ENCODE results near the gene SCN3B. TPM values are rescaled to one million over a fixed set of nuclear protein-coding genes. Genes with fewer than 3 reads are reported as not detected.
A peak's percentile ranks its signal among the peaks of the same experiment; 100 is the strongest.

SCN3B gene
- total RNA-seq, 1 donor from 2014 or later = 1.7 TPM

DNA sequence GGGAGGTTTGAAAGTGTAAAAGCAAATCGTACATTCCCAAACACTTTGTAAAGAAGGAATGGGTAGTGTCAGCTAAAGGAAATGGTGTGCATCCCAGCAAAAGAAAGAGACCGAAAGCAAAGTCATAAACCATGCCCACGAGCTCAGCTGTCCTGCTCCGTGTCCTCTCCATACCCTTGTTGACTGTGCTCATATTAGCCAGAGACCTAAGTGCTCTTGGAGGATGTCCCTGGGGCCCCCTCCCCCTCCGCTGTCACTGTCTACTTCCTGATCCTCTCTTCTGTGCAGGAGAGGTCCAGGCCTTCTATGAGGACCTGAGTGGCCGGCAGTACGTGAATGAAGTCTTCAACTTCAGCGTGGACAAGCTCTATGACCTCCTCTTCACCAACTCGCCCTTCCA, 46.1 kb downstream of the SCN3B start:
- no peak for DNase-seq
- ATAC-seq = peak; percentile 33
- intact Hi-C loops (cut with micrococcal nuclease) = no loop called here

DNA sequence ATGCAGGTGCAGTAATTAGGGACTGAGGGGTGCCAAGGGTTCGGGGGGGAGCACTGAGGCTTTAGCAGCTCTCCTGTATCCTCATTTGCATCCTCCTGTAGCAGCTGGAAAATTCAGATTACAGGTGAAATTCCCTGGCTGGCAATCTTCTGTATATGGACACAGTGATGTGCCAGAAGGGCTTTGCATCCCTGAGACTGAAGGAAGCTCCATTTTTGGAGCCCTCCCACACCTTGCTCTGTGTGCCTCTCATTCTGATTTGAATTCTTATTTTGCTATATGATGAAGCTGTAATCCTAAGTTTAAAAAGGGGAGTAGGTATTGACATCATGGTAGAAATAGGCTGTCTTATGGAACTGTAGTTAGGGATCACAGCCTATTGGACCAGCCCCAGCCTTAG, 46.6 kb downstream of the SCN3B start:
- DNase-seq (no peak), ATAC-seq (no peak)
- intact Hi-C loops (cut with micrococcal nuclease) = no loop called here

DNA sequence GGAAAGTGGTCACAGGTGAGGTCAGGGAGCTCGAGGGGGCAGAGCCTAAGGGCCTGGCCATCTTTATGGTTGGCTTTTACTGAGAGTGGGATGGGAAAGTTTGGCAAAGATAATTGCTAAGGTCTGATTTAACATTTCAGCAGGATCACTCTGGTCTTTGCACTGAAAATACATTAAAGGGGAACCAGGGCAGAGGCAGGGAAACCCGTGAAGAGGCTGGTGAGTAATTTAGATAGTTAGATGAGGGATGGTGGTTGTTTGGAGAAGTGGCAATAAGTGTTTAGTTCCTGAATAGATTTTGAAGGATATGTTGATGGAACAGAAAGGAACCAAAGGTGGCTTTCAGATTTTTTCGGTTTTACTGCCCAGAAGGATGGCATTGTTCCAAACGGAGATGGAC, 50.8 kb downstream of the SCN3B start:
- intact Hi-C loops (cut with micrococcal nuclease) = no loop called here
- no peak for ATAC-seq

DNA sequence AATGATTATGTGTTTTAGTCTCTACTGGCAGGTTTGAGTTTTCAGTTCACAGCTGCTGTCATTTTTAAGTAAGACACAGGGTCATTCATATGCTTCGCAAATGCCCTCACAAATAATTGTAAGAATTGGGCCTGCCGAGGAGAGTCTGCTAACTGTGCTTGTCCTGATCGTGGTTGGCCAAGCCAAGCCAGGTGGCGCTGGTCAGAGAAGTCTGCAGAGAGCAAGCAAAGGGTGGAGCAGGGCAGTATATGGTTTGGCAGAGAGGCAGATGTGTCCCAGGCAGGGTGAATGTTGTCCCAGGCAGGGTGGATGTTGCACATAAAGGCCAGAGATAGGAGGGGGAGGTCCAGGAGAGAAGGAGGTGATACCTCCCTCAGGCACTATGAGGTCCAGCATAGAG, 52.7 kb downstream of the SCN3B start:
- no peak for ATAC-seq
- DNase-seq = no peak
- intact Hi-C loops (cut with micrococcal nuclease) = no loop called here

More for the DNA sequence above, 50.8 kb downstream of the SCN3B start:
- no peak for DNase-seq

DNA sequence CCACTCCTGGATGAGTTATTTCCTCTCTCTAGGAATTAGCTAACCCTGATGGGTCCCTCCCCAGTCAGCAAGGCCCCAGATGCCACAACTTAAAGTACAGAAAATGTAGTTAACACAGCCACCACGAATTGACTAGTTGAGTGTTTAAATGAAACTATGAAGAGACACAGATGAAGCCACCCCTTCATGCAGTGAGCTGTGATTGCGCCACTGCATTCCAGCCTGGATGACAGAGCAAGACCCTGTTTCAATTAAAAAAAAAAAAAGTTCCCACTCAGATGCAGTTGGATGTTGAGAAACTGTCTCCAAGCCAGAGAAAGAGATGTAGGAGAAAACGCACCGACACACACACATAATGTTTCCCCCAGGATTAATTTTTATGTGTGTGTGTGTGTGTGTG, 53.3 kb downstream of the SCN3B start:
- intact Hi-C loops (cut with micrococcal nuclease) = no loop called here
- no peak for DNase-seq

DNA sequence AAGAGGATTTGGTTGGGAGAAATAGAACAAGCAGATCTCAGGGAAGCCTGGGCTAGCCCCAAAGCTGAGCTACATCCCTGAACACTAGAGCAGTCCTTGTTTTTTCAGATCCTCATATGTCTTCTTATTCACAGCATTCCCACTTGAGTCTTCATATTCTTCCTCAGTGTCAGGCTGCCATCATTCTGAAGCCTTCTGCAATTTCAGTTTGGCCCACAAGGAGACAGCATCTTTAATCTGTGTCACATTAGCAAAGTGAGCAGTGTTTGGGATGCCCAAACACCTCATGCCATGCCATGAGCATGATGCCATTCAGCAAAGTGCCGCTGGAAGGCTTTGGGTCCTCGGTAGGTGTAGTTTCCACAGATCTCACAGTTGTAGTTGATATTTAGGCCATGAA, 56.6 kb downstream of the SCN3B start:
- ATAC-seq (no peak), DNase-seq (no peak)

More for the DNA sequence above, 53.3 kb downstream of the SCN3B start:
- ATAC-seq = no peak

DNA sequence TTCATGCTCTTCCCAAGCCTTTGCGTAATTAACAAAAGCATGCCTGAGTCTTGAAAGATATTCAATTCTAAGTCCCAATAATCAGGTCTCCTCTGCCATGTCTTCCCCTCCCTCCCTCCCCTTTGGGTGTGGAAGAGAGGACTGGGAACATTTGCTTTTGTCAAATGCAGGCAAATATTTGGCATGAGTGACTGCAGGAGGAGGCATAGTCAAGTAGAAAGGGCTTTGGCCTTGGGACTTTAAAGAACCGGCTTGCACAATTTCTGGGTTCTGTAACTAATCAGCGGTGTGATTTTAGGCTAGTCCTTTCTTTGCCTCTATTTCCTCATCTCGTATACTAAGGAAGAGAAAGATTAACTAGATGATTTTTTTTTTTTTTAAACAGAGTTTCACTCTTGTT, 59.5 kb downstream of the SCN3B start:
- ATAC-seq (no peak), DNase-seq (no peak)
- intact Hi-C loops (cut with micrococcal nuclease) = no loop called here

More for the DNA sequence above, 56.6 kb downstream of the SCN3B start:
- intact Hi-C loops (cut with micrococcal nuclease) = no loop called here

DNA sequence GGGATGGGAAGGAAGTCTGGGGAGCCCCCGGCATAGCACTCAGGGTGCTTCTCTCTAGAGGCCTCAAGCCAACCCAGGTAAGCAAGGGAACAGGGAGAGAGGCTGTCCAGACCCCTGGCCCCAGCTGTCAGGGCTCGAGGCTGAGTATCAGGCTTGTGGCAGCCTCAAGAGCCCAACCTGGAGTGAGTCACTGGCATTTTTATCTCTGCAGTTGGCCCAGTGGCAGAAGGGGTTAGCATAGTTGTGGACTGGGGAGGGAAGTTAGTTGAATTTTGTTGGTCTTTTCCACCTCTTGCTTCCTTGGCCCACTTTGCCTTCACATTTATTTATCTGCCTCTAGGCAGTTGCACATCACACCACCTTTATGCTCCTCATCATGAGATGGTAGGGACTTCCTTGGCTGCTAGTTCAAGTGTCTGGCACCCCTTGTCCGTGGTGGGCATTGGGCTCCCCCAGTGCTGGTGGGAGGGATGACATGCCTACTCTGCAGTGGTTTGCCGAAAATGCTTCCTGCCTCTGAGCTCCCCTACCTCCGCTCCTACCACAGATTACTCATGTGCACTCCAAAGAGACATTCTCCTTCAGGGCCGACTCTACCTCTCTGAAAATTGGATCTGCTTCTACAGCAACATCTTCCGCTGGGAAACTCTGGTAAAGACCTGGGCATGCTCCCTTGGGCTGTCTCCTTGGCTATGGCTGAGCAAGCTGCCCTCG, 60.1 kb downstream of the SCN3B start:
- peak; percentile 51 for ATAC-seq
- no peak for DNase-seq
- intact Hi-C loops (cut with micrococcal nuclease) = no loop called here

DNA sequence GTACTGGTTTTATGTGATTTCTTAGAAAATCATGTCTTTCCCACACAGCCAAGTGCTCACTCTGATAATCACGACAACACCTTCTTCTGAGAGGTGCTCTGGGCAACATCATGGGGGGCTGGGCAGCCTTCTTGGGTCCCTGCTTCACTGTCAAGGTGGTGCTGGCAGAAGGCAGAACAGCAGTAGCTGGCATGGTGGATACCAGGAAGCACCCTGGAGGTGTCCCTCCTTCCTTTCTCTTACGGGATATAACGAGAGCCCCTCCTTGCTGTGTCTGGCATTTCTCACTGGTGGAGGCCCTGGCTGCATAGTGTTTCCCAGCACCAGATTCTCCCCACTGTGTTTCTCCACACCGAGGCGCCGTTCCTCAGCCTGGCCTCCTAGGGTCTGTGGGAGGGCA, 60.9 kb downstream of the SCN3B start:
- ATAC-seq = no peak
- DNase-seq = no peak
- intact Hi-C loops (cut with micrococcal nuclease) = no loop called here

DNA sequence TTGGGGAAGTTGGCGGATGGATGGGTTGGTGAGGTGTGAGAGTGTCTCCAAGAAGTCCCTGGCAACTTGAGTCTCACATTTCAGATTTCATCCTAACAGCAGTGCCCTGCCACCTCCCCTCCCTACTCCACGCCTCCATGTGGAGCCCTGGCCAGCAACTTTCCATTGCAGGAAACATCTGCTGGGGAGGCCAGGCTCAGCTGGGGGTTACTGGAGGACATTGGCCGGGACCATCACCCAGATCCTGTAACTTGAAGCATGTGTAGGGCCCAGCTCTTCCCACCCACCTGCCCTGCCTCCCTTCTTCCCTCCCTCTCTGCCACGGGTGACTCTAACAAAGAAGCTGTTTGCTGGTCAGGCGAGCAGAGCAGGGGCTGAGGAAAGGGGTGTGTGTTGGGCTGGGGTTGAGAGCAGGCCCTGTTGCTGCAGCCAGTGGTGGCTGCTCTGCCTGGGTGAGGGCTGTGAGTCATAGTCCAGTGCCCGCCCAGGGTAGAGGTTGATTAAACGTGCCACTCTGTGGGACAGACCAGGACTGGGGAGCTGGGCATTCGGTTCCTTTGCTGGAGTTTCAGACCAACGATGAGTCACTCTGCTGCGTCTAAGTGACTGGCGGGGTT, 64.0 kb downstream of the SCN3B start:
- ATAC-seq = peak; percentile 41
- peak; percentile 38 for DNase-seq
- intact Hi-C loops (cut with micrococcal nuclease) = no loop called here

DNA sequence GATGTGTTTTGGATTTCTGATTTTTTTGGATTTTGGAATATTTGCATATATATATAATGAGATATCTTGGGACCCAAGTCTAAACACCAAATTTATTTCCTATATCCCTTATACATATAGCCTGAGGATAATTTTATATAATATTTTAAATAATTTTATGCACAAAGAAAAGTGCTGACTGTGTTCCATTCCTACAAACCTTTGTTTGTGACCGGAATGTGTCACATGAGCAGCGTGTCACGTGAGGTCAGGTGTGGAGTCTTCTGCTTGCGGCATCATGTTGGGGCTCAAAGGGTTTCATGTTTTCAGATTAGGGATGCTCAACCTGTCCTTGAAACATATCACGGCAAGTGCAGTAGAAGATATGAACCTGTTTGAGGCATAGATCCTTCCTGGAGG, 65.6 kb downstream of the SCN3B start:
- ATAC-seq (no peak), DNase-seq (no peak)
- intact Hi-C loops (cut with micrococcal nuclease) = no loop called here

DNA sequence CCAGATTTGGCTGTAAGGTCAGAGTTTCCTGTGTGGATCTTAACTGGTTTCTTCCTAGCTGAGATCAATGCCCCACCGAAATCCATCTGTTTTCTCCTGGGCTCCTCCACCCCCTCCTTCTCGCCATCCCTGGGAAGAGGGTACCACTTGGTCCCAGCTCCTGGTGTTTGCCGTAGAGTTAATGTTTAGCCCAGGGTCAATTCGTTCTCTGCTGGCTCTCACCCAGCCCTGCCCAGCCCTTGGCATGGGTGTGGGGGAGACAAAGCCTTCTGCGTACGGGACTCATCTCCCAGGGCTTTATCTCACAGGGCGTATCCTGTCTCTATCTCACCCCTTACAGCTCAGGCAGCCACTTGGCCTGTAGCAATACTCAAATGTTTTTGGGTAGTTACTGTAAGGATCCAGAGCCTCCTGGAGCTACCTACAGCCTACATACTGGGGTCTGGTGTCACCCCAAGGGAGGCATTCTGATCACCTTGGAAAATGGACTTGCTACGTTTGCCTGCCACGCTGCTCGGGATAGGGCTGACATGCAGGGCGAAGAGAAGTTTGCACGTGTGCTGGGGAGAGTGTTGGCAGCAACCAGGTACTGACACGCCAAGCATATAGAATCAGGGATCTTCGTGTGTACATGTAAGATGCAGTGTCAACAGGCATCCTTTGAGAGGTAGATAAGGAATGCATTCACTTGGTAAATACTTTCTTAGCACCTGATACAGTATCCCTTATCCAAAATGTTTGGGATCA, 66.1 kb downstream of the SCN3B start:
- ATAC-seq = no peak
- no peak for DNase-seq
- intact Hi-C loops (cut with micrococcal nuclease) = no loop called here

DNA sequence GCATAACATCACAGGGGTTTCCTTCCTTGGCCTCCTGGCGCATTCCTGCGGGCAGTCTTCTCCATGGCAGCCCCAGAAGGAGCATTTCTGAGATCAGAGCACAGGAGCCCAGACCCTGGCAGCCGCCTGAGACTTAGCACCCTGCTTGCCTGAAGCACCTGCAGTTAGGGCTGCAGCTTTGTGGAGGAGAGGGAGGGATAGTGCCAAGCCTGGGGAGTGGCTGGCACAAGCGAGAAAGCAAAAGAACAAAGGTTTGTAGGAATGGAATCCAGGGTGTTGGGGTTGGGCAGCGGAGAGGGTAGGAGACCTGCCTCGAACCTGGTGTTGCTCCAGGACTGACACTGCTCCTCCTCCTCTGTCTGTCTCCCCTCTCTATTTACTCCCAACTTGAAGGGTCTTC, 66.9 kb downstream of the SCN3B start:
- DNase-seq = no peak
- no peak for ATAC-seq
- intact Hi-C loops (cut with micrococcal nuclease) = no loop called here

DNA sequence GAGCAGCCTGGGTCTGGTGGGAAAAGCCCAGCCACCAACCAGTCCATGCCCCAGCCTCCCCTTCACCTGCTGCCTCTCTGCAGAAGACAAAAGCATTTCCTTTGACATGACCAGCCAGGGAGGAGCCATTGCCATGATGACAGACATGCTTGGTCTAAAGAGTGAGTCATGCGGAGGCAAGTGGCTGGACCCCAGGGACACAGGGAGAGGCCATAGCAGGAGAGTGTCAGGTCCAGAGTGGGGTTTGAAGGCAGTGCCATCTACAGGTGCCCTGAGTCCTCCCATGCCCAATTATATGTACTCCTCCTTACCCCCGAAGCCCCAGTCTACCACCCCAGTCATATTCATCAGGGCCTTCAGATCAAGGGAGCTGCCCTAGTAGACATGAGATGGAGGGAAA, 67.4 kb downstream of the SCN3B start:
- ATAC-seq (no peak), DNase-seq (no peak)
- intact Hi-C loops (cut with micrococcal nuclease) = no loop called here

DNA sequence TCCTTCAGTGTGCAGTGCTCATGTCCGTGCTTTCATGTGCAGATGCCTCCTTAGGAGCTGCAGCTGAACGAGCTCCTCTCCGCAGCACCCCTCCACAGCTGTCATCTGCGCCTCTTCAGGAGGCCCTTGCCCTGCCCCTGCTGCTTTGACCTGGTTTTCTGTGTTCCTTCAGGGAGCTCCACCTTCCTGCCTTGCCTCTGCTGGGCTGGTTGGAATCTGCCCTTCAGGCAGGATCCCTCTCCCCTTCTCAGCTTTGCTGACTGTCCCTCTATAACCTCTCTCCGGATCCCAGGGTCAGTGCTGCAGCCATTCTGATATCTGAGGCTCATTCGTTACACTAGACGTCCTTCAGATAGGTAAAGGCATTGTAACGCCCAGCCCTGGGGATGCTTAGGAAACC, 67.9 kb downstream of the SCN3B start:
- intact Hi-C loops (cut with micrococcal nuclease) = no loop called here
- no peak for ATAC-seq
- DNase-seq = no peak

DNA sequence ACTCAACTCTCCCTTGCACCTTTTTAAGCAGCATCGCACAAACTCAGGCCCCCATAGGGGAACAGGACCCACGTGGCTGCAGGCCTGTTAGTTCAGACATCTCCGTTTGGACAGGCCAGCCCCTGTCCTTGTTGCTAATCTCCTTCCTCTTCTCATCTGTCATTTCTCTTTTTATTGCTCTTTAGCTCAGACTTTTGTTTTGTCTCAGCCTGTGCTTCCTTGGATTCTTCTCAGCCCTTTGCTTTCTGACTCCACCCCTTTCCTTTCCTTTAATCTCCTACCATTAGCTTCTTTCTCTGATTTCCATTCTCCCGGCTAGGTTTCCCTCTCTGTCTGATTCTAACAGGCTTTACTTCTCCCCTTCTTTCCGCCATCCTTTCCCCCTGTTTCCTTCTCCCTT, 68.7 kb downstream of the SCN3B start:
- ATAC-seq (no peak), DNase-seq (no peak)
- intact Hi-C loops (cut with micrococcal nuclease) = no loop called here

DNA sequence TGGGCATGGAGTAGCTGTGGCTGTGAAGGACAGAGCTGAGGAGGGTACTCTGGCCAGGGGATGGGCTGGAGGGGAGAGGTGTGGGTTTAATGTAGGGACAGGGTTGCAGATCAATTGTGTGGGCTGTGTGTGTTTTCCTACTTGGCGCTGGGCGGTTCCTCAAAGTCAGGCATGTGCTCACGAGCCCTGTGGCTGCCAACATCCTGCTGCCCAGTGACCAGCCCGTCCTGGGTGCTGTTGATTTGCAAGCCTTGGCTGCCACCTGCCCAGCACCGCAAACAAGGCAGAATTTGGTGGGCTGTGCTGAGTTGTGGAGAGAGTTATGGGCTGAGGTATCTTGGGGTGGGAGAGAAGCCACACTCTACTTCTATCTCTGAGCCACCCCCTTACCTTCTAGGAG, 69.2 kb downstream of the SCN3B start:
- intact Hi-C loops (cut with micrococcal nuclease) = no loop called here
- ATAC-seq (no peak), DNase-seq (no peak)

DNA sequence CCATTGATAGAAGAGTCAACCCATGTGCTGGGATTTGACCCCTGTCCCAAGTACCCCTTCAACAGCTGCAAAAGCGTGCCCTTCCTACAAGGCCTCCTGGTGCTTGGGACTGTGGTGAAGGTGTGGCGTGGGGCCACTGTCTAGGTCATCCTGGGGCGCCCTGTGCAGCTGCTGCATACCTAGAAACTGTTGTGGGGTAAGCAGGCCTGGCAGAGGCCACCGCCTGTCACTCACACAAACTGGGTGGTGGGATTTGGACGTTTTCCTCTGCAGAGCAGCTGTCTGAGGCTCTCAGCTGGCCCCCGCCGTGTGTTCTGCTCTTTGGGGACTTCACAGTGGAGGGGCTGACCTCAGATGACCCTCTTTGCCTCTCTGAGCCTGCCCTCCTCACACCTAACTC, 69.7 kb downstream of the SCN3B start:
- no peak for ATAC-seq
- intact Hi-C loops (cut with micrococcal nuclease) = loop anchor here (5.0 kb wide), 1 partner anchor 123 kb away; no protein-coding TSS in a partner anchor

DNA sequence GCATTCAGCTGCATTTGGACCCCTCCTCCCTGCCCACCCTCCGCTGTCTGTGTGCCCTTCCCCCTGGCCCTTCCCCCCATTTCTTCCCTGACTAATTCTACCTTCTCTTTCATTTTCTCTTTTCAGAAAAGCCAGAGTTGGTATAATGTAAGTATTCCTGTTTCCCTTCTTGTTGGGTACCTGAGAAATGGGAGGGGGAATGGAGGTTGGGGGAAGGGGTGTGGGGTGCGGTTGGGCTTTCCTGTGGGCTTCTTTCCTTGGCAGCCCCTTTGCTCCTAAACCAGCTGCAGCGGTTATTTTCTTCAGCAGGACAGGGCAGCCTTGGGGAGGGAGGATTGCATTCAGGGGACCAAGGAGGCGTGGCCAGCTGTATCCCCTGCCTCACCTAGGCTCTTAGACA, 70.2 kb downstream of the SCN3B start:
- intact Hi-C loops (cut with micrococcal nuclease) = loop anchor here (5.0 kb wide), 1 partner anchor 123 kb away; no protein-coding TSS in a partner anchor
- DNase-seq = no peak
- ATAC-seq = no peak

More for the DNA sequence above, 69.7 kb downstream of the SCN3B start:
- no peak for DNase-seq

DNA sequence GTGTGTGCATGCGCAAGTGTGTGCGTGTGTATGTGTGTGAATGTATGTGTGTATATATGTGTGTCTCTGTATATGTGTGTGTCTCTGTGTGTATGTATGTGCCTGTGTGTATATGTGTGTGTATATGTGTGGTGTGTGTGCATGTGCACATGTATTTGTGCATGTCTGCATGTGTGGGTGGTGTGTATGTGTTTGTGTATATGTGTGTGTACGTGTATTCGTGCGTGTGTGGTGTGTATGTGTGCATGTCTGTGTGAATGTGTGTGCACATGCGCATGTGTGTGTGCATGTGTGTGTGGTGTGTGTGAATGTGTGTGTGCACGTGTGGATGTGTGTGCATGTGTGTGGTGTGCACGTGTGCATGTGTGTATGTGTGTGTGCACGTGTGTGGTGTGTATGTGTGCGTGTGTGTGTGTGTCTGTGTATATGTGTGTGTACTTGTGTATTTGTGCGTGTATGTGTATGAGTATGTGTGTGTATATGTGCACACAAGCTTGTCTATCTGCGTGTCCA, 71.4 kb downstream of the SCN3B start:
- ATAC-seq = no peak
- DNase-seq = no peak
- intact Hi-C loops (cut with micrococcal nuclease) = loop anchor here (5.0 kb wide), 1 partner anchor 124 kb away; no protein-coding TSS in a partner anchor

Measured in left ventricle myocardium superior (tissue), 1 donor.